NCI-H146 treated with DMSO at 0.1 percent for 48 hours (cell line): ENCODE data around the gene ULK1.
"Not testable (repeated sequence)": the region's sequence is repeated elsewhere in the genome, so short reads cannot be mapped to it uniquely, and the experiment has no call there.

Source experiments
- DNase-seq: peaks from one replicate; lab custom pipeline; 2025; ENCODE audit not compliant: unreplicated experiment; lab: John Stamatoyannopoulos, UW

ULK1 gene

DNA sequence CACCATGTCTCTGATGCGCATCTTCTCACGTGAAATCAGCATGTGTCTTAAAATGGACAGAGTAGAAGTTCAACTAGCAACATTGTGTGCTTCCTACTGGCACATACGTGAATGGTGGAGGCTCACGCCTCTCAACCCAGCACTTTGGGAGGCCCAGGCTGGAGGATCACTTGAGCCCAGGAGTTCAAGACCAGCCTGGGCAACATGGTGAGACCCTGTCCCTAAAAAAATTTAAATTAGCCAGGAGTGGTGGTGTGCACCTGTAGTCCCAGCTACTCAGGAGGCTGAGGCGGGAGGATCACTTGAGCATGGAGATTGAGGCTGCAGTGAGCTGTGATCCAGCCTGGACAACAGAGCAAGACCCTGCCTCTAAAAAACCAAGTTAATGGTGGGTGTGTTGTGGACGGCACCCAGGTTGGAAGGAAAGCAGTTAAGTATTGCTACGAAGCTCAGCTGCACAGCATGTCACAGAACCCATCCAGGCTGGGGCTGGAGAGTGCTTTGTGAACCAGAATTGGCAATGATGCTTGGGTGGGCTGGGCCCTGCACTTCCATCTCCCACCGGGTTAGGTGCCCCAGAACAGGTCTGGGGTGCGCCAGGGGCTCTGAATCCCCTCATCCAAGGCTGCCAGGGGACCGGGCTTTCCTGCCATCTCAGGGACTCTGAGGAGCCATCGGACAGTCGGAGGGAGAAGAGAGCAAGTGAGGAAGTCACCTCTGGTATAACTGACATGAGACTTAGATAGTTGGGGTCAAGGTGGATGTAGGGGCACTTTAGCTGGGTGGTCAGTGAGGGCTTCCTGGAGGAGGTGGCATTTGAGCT lies 33.0 kb upstream of the ULK1 start:
- DNase-seq, result no peak

DNA sequence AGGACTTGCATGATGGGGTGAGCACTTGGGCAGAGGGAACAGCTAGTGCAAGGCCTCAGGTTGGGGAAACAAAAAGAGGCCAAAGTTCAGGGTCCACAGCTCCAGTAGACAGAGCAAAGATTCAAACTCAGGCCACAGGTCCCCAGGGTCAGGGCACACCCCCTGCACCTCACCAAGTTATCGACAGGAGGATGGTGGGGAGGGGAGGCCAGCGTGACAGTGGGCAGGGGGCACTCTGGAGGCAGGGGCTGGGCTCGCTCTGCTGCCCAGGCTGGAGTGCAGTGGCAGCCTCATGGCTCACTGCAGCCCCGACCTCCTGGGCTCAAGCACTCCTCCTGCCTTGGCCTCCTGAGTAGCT lies 32.4 kb upstream of the ULK1 start:
- no peak for DNase-seq

DNA sequence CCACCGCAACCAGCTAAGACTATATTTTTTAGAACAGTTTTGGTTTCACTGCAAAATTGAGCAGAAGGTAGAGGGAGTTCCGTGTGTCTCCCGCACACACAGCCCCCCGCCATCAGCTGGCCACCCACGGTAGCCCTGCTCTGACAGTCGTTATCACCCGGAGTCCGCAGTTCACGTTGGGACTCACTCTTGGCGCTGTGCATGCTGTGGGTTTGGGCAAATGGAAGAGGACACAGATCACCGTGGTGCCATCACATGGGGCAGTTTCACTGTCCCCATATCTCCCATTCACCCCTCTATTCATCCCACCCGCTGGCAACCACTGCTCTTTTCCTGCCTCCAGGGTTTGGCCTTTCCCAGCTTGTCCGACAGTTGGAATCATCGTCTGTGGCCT lies 31.8 kb upstream of the ULK1 start:
- DNase-seq, result no peak

DNA sequence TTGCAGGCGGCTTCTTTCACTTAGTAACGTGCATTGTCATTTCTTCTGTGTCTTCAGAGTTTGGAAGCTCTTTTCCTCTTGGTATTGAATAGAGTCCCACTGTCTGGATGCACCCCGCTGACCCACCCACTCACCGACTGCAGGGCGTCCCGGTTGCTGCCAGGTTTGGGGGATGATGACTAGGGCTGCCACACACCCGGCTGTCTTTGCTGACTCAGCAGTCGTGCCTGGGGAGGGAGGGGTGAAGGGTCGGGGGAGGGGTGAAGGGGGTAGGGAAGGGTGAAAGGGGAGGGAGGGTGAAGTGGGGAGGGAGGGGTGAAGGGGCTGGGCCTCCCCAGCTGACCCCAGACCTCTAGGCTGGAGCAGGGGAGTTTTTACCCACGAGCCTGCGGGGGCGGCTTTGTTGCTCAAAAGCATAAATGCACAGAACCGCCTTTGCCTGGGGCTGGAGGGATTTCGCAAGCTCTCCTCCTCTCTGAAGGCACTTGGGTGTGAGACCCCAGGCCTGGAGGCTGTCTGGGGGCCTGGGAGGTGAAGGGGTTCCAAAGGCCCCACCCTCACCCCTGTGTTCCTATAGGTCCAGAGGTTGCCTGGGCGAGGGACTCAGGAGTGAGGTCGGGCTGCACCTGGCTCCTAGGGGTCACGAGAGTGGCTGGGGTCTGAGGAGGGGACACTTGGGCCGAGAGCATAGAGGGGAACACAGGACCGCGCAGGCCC lies 31.3 kb upstream of the ULK1 start:
- DNase-seq, result no peak

GRCh38 chr12:131863711-131864396 lies 30.6 kb upstream of the ULK1 start:
- DNase-seq, result no peak

DNA sequence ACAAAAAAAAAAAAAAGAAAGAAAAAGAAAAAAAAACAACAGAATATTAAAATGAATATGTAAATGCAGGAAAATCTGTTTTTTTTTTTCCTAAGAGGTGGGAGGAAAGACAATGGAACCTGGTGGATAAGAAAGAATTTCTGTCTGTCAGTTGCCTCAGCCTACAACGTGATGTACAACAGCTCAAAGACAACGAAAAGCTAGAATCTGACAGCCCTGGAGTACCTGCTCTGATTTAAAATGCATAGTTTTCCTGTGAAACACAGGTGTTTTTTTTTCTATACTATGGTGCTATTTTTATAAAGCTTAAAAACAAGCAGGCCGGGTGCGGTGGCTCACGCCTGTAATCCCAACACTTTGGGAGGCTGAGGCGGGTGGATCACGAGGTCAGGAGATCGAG lies 30.0 kb upstream of the ULK1 start:
- DNase-seq, result no peak

- no peak for DNase-seq
These were observed 29.1 kb upstream of the ULK1 start for GRCh38 chr12:131865180-131865875.

DNA sequence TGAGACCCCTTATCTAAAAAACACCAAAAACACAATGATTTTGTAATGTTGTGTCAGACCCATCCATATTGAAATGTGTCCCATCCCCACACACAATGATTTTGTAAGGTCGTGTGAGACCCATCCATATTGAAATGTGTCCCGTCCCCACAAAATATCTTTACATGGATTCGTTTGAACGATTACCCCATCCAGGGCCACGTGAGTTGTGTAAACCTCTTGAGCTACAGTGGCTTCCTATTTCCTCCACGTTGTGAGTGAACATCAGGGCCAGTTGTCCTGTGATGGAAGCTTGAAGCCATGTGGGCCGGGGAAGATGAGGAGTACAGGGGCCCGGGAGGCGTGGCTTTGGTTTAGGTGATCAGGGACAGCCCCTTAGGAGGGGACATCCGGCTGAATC lies 27.0 kb upstream of the ULK1 start:
- no peak for DNase-seq

DNA sequence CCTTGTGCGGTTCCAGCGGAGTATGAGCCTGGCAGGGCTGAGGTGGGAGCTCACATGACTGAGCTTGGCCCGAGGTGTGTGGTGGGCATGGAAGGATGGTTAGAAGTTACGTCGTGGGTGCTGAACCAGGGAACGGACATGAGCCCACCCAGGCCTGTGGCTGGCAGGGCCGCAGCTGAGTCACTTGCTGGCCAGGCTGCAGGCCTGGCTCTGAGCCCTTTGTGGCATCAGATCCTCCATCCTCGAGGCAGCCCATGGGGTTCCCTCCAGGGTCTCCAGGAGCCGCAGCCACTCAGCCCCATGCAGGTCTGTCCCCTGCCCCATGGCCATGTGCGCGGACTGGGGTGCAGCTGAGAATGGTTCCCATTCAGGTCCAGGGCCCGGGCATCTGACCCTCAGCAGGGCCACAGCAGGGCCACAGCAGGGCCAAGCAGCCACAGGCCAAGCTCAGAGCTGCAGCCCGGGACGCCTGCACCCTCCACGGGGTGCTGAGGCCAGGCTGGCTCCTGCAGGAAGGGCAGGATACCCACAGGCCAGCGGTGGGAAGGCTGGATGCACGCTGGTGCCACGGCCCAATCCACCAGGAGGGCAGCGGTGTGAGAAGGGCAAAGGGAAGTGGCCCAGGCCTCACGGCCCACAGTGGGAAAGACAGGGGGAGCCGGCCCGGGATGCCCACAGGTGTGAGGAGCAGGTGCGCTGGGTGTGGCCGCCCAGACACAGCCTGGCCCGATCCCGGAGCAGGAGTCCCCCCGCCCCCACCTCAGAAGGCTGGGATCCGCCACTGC lies 26.3 kb upstream of the ULK1 start:
- DNase-seq, result no peak

DNA sequence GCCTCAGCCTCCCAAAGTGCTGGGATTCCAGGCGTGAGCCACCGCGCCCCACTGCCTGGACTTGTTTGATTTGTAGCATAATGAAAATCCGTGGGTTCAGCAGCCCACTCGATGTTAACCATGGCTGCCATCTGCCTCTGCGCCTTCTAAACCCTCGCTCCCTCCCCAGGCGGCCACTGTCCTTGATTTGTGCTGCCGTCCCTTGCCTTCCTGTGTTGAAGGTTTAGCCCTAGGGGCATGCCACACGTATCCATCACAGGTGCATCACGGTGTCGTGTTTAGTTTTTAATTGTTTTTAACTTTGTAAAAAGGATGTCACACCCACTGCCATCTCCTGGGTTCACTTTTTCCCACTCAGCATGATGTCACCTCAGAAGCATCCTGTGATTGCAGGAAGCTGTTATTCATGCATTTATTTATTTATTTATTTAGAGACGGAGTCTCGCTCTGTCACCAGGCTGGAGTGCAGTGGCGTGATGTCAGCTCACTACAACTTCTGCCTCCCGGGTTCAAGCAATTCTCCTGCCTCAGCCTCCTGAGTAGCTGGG lies 24.5 kb upstream of the ULK1 start:
- peak; percentile 62 for DNase-seq

- no peak for DNase-seq
These were observed 22.7 kb upstream of the ULK1 start for GRCh38 chr12:131871677-131872076.

GRCh38 chr12:131872154-131873051 lies 22.0 kb upstream of the ULK1 start:
- DNase-seq, result no peak

DNA sequence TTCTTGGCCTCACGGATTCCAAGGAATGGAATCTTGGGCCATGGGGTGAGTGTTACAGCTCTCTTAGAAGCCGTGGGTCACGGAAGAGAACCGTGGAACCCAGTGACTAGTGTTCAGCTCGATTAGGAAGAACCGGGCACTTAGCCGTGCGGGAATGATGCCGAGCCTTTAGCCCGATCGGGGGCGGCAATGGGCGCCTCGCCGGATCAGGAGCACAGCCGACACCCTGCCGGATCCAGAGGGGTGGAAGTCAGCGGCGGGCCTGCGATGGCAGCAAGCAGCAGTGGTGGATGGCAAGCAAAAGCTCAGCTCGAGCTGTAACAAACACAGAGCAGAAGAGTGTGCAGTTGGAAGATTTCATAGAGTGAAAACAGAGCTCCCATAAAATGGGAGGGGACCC lies 21.1 kb upstream of the ULK1 start:
- no peak for DNase-seq

DNA sequence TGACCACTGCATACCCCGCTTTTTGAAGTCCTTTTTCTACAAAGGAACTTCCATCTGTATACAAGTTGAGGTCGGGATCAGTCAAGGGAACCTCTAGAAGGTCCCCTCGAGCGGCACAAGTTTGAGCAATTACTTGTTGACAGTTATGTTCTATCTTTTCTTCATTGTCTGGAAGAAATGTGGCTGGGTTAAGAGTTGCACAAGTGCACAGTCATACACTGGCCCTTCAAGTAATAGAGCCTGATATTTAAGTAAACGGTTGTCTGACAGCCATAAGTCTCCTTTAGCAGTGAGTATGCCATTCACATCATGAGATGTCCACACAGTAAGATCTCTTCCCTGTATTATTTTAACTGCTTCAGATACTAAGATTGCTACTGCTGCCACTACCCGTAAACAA lies 19.4 kb upstream of the ULK1 start:
- DNase-seq, result not testable (repeated sequence)

GRCh38 chr12:131877216-131877615 lies 17.2 kb upstream of the ULK1 start:
- not testable (repeated sequence) for DNase-seq

- not testable (repeated sequence) for DNase-seq
These were observed 16.0 kb upstream of the ULK1 start for GRCh38 chr12:131878436-131878835.

- DNase-seq, result no peak
These were observed 11.5 kb upstream of the ULK1 start for GRCh38 chr12:131882804-131883520.

DNA sequence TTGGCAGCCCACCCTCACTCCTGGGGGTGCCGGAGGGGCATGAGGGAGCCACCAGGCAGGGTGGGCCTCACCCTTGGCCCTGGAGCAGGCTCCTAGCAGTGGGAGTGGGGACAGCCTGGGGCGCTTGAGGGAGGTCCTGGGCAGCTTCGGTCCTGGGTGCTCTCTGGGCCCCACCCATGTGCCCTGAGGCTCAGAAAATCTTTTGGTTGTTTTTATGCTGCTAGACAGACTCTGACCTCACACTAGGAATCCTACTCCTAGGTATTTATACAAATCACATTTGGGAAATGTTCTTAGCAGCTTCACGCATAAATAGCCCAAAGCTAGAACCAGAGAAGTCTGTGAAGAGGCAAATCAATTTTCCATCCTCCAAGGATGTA lies 10.9 kb upstream of the ULK1 start:
- DNase-seq, result no peak

DNA sequence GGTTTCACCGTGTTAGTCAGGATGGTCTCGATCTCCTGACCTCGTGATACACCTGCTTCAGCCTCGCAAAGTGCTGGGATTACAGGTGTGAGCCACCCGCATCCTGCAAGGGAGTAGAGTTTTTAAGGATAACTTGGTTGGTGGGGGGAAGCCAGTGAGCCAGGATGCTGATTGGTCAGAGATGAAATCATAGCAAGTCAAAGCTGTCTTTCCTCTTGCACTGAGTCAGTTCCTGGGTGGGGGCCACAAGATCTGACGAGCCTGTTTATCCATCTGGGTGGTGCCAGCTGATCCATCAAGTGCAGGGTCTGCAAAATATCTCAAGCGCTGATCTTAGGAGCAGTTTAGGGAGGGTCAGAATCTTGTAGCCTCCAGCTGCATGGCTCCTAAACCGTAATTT lies 9.3 kb upstream of the ULK1 start:
- not testable (repeated sequence) for DNase-seq
